K562 treated with DMSO at 1 percent for 24 hours (cell line): Measurements from ENCODE around the gene MRPL53. TPM values are rescaled to one million over a fixed set of nuclear protein-coding genes. Genes with fewer than 3 reads are reported as not detected.

Experiments used
- total RNA-seq: library from RNA; unstranded; fragments of 300-600 nt; gene quantifications from 2 replicates; pipeline ENCODE4 v1.2.3, GENCODE V29; 2022; ENCODE audit warnings: low read depth; ENCODE audit not compliant: insufficient read depth

The MRPL53 gene
- total RNA-seq, result 77.4 and 89.1 TPM in 2 replicates

GRCh38 chr2:74472086-74472944 is at the start of gene MRPL53:
MRPL53 (minus strand) TSS chr2:74472680; CDS start chr2:74472660, 20 bp downstream.

GRCh38 chr2:74514368-74515270 is 42.1 kb upstream of the MRPL53 start, which contains the start of gene TLX2:
TLX2 (plus strand) TSS chr2:74514450; CDS start chr2:74514807, 357 bp downstream.

GRCh38 chr2:74507145-74507925 is 34.9 kb upstream of the MRPL53 start, which contains the start of gene PCGF1:
PCGF1 (minus strand) TSS chr2:74507695; CDS start chr2:74507668, 27 bp downstream.

GRCh38 chr2:74499267-74499939 is 26.9 kb upstream of the MRPL53 start, which contains the start of gene LBX2:
LBX2 (minus strand) TSS chr2:74499603; CDS start chr2:74499537, 66 bp downstream.

GRCh38 chr2:74482801-74483674 is 10.6 kb upstream of the MRPL53 start, which contains the start of the genes CCDC142 and TTC31:
CCDC142 (minus strand) TSS chr2:74482998; CDS start chr2:74482837, 161 bp downstream.
TTC31 (plus strand) TSS chr2:74483081; CDS start chr2:74483096, 15 bp downstream.

GRCh38 chr2:74458132-74458937 is 14.1 kb downstream of the MRPL53 start, which contains the start of gene WBP1:
WBP1 (plus strand) TSS chr2:74458438; CDS start chr2:74458603, 165 bp downstream.

GRCh38 chr2:74454654-74455511 is 17.6 kb downstream of the MRPL53 start, which contains the start of gene INO80B:
INO80B (plus strand) TSS chr2:74455087; CDS start chr2:74455117, 30 bp downstream.

GRCh38 chr2:74441690-74442482 is 30.6 kb downstream of the MRPL53 start, which contains the start of gene RTKN:
RTKN (minus strand) TSS chr2:74441937; CDS start chr2:74441816, 121 bp downstream.

Other genes with a start within 250 kb of the MRPL53 start
- gene SLC4A5, start 129.3 kb downstream of the MRPL53 start, total RNA-seq, result 1.1 and 1.4 TPM in 2 replicates
- gene DCTN1, start 92.4 kb downstream of the MRPL53 start, total RNA-seq, result 94.7 and 97.8 TPM in 2 replicates
- gene C2orf81, start 51.1 kb downstream of the MRPL53 start, total RNA-seq, result 1.5 and 1.9 TPM in 2 replicates
- gene WDR54, start 51.0 kb downstream of the MRPL53 start, total RNA-seq, result 33.5 and 34.9 TPM in 2 replicates
- 7.8 and 9.6 TPM in 2 replicates for gene RTKN, start 30.7 kb downstream of the MRPL53 start, total RNA-seq
- 8.9 and 9.7 TPM in 2 replicates for gene INO80B, start 17.6 kb downstream of the MRPL53 start, total RNA-seq
- 62.0 and 81.7 TPM in 2 replicates for gene WBP1, start 14.2 kb downstream of the MRPL53 start, total RNA-seq
- 78.8 and 82.8 TPM in 2 replicates for gene MOGS, start 7.3 kb downstream of the MRPL53 start, total RNA-seq
- 8.3 and 9.2 TPM in 2 replicates for gene CCDC142, start 10.3 kb upstream of the MRPL53 start, total RNA-seq
- gene TTC31, start 10.4 kb upstream of the MRPL53 start, total RNA-seq, result 16.8 and 18.6 TPM in 2 replicates
- 14.9 and 16.7 TPM in 2 replicates for gene LBX2, start 26.9 kb upstream of the MRPL53 start, total RNA-seq
- gene PCGF1, start 35.0 kb upstream of the MRPL53 start, total RNA-seq, result 21.4 and 28.6 TPM in 2 replicates
- 0.24 TPM in 1 of 2 replicates, not detected in the other for gene TLX2, start 41.8 kb upstream of the MRPL53 start, total RNA-seq
- gene DQX1, start 53.6 kb upstream of the MRPL53 start, total RNA-seq, result not detected in 2 replicates
- 156 and 160 TPM in 2 replicates for gene AUP1, start 57.0 kb upstream of the MRPL53 start, total RNA-seq
- 71.6 and 75.8 TPM in 2 replicates for gene HTRA2, start 57.3 kb upstream of the MRPL53 start, total RNA-seq
- gene LOXL3, start 81.3 kb upstream of the MRPL53 start, total RNA-seq, result 0.57 and 0.78 TPM in 2 replicates
- gene DOK1, start 82.0 kb upstream of the MRPL53 start, total RNA-seq, result 49.2 and 53.4 TPM in 2 replicates
- 0.27 TPM in 1 of 2 replicates, not detected in the other for gene M1AP, start 175.7 kb upstream of the MRPL53 start, total RNA-seq
- gene SEMA4F, start 181.6 kb upstream of the MRPL53 start, total RNA-seq, result 8.2 and 9.2 TPM in 2 replicates